ENCODE results near the gene SOX5. TPM values are rescaled to one million over a fixed set of nuclear protein-coding genes. Genes with fewer than 3 reads are reported as not detected.
"Not testable (repeated sequence)": the region's sequence is repeated elsewhere in the genome, so short reads cannot be mapped to it uniquely, and the experiment has no call there.

SOX5 gene
- total and polyA plus RNA-seq, 2 donors (not counting 1 experiment from before 2014, with no cell fraction given): 3.9 to 17.2 TPM

DNA sequence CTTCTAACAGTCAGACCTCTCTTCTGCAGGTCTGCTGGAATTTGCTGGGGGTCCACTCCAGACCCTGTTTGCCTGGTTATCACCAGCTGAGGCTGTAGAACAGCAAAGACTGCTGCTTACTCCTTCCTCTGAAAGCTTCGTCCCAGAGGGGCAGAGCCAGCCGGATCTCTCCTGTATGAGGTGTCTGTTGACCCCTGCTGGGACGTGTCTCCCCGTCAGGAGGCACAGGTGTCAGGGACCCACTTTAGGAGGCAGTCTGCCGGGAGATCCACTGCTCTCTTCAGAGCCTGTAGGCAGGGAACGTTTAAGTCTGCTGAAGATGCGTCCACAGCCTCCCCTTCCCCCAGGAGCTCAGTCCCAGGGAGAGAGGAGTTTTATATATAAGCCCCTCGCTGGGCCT lies 125.1 kb downstream of the SOX5 start:
- no peak for ATAC-seq (ENCODE audit: low read depth)
- Mint-ChIP-seq H3K4me3 (no peak overlapping the region), H3K4me1 (no peaks in the 10 kb centered on the region), H3K9me3 (ENCODE audit: insufficient read depth) (no peaks in the 10 kb centered on the region), H3K27me3 (no peaks in the 10 kb centered on the region), H3K27ac (no peak overlapping the region)
- ChIA-PET POLR2A (no interaction called here), CTCF (no interaction called here)
- Histone ChIP-seq H3K36me3 (replicated peaks in 1 of 2; ENCODE audit: control extremely low read depth in 1 of 2, control insufficient read depth in 1 of 2, extremely low read depth in 1 of 2, insufficient read depth in 2 of 2, low read length in 1 of 2) (no peaks in the 10 kb centered on the region), H3K9ac (ENCODE audit: low read length) (no peak overlapping the region), H4K20me1 (ENCODE audit: control insufficient read depth, insufficient read depth, low read length, poor library complexity, severe bottlenecking) (no peaks in the 10 kb centered on the region), H3K4me3 (ENCODE audit: control extremely low read depth in 1 of 5, extremely low read depth in 1 of 5, insufficient read depth in 1 of 5, low read depth in 2 of 5, low read length in 4 of 5) (no peak overlapping the region), H3K79me2 (ENCODE audit: control insufficient read depth, insufficient read depth, low read length) (no peaks in the 10 kb centered on the region), H3K27me3 (replicated peaks in 1 of 4; ENCODE audit: control extremely low read depth in 1 of 4, control insufficient read depth in 3 of 4, insufficient read depth in 4 of 4, low read length in 3 of 4) (no peaks in the 10 kb centered on the region), H3K4me1 (ENCODE audit: control insufficient read depth in 2 of 2, insufficient read depth in 2 of 2, low read length in 2 of 2) (no peaks in the 10 kb centered on the region), H2AFZ (ENCODE audit: insufficient read depth, low read depth, low read length, poor library complexity, severe bottlenecking) (no peak overlapping the region), H3K4me2 (replicated peaks; ENCODE audit: low read depth, low read length, poor library complexity, severe bottlenecking) (no peak overlapping the region), H3K27ac (ENCODE audit: low read length in 2 of 2) (no peak overlapping the region), H3K9me3 (ENCODE audit: control extremely low read depth in 1 of 3, control insufficient read depth in 2 of 3, insufficient read depth in 1 of 3, low read length in 2 of 3) (peaks cover 0 to 6% (median 0%) of the 10 kb centered on the region in 3 donors)
- WGBS (ENCODE audit: insufficient coverage): 92% methylated on average over 2 of the region's 8 CpGs
- no peak for DNase-seq
- TF ChIP-seq, protein P1, sequence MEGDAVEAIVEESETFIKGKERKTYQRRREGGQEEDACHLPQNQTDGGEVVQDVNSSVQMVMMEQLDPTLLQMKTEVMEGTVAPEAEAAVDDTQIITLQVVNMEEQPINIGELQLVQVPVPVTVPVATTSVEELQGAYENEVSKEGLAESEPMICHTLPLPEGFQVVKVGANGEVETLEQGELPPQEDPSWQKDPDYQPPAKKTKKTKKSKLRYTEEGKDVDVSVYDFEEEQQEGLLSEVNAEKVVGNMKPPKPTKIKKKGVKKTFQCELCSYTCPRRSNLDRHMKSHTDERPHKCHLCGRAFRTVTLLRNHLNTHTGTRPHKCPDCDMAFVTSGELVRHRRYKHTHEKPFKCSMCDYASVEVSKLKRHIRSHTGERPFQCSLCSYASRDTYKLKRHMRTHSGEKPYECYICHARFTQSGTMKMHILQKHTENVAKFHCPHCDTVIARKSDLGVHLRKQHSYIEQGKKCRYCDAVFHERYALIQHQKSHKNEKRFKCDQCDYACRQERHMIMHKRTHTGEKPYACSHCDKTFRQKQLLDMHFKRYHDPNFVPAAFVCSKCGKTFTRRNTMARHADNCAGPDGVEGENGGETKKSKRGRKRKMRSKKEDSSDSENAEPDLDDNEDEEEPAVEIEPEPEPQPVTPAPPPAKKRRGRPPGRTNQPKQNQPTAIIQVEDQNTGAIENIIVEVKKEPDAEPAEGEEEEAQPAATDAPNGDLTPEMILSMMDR (IDR thresholded peaks at IDR 0.05): no peak
- TF ChIP-seq EZH2 (IDR thresholded peaks at IDR 0.05; ENCODE audit: borderline replicate concordance, insufficient read depth, low read depth, low read length, poor library complexity, severe bottlenecking): no peak
- intact Hi-C loops (cut with micrococcal nuclease): no loop called here

DNA sequence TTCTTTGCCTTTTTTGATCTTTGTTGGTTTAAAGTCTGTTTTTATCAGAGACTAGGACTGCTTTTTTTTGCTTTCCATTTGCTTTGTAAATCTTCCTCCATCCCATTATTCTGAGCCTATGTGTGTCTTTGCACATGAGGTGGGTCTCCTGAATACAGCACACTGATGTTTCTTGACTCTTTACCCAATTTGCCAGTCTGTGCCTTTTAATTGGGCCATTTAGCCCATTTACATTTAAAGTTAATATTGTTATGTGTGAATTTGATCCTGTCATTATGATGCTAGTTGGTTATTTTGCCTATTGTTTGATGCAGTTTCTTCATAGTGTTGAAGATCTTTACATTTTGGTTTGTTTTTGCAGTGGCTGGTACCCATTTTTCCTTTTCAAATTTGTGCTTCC lies 126.6 kb downstream of the SOX5 start:
- H3K27me3 ChIP-seq (replicated peaks in 1 of 4; ENCODE audit: control extremely low read depth in 1 of 4, control insufficient read depth in 3 of 4, insufficient read depth in 4 of 4, low read length in 3 of 4); H3K4me1 ChIP-seq (ENCODE audit: control insufficient read depth in 2 of 2, insufficient read depth in 2 of 2, low read length in 2 of 2); POLR2A ChIA-PET; H3K9ac ChIP-seq (ENCODE audit: low read length); H3K27me3 Mint-ChIP-seq; H2AFZ ChIP-seq (ENCODE audit: insufficient read depth, low read depth, low read length, poor library complexity, severe bottlenecking); H3K36me3 ChIP-seq (replicated peaks in 1 of 2; ENCODE audit: control extremely low read depth in 1 of 2, control insufficient read depth in 1 of 2, extremely low read depth in 1 of 2, insufficient read depth in 2 of 2, low read length in 1 of 2); H3K4me1 Mint-ChIP-seq; DNase-seq; H3K4me2 ChIP-seq (replicated peaks; ENCODE audit: low read depth, low read length, poor library complexity, severe bottlenecking); H3K27ac ChIP-seq (ENCODE audit: low read length in 2 of 2); H3K79me2 ChIP-seq (ENCODE audit: control insufficient read depth, insufficient read depth, low read length); intact Hi-C loops (cut with micrococcal nuclease); H3K9me3 ChIP-seq (ENCODE audit: control extremely low read depth in 1 of 3, control insufficient read depth in 2 of 3, insufficient read depth in 1 of 3, low read length in 2 of 3); H3K27ac Mint-ChIP-seq; H4K20me1 ChIP-seq (ENCODE audit: control insufficient read depth, insufficient read depth, low read length, poor library complexity, severe bottlenecking); H3K4me3 ChIP-seq (ENCODE audit: control extremely low read depth in 1 of 5, extremely low read depth in 1 of 5, insufficient read depth in 1 of 5, low read depth in 2 of 5, low read length in 4 of 5); ATAC-seq (ENCODE audit: low read depth); H3K4me3 Mint-ChIP-seq; H3K9me3 Mint-ChIP-seq (ENCODE audit: insufficient read depth); CTCF ChIA-PET: not testable (repeated sequence)

Data from B cell (primary cell).